ENCODE results near the gene NETO1.

NETO1 gene

GRCh38 chr18:72811047-72811446 is 56.7 kb downstream of the NETO1 start:
- TF ChIP-seq NFIC (IDR thresholded peaks at IDR 0.05): no peak
- TF ChIP-seq REST (IDR thresholded peaks at IDR 0.05; ENCODE audit: low read depth): no peak
- no peak for TF ChIP-seq TEAD4 (IDR thresholded peaks at IDR 0.05)
- TF ChIP-seq YY1 (IDR thresholded peaks at IDR 0.05; ENCODE audit: low read depth): no peak
- no peak for TF ChIP-seq CREB1 (IDR thresholded peaks at IDR 0.05; ENCODE audit: low read depth)
- TF ChIP-seq ZBTB7A (IDR thresholded peaks at IDR 0.05; ENCODE audit: low read depth): no peak
- no peak for TF ChIP-seq MAX (IDR thresholded peaks at IDR 0.05)
- TF ChIP-seq EP300 (IDR thresholded peaks at IDR 0.05; ENCODE audit: borderline replicate concordance): no peak
- no peak for TF ChIP-seq FOXM1 (IDR thresholded peaks at IDR 0.05; ENCODE audit: borderline replicate concordance, low read depth)
- TF ChIP-seq EGR1 (IDR thresholded peaks at IDR 0.05): no peak
- no peak for TF ChIP-seq USF1 (IDR thresholded peaks at IDR 0.05)
- TF ChIP-seq TCF12 (IDR thresholded peaks at IDR 0.05; ENCODE audit: low read depth): no peak
- no peak for TF ChIP-seq TAF1 (IDR thresholded peaks at IDR 0.05; ENCODE audit: low read depth)
- TF ChIP-seq RAD21 (IDR thresholded peaks at IDR 0.05; ENCODE audit: low read depth): no peak
- no peak for TF ChIP-seq CEBPB (IDR thresholded peaks at IDR 0.05)

- TF ChIP-seq EP300 (IDR thresholded peaks at IDR 0.05; ENCODE audit: borderline replicate concordance): no peak
- TF ChIP-seq NFIC (IDR thresholded peaks at IDR 0.05): no peak
These were observed 59.1 kb downstream of the NETO1 start for GRCh38 chr18:72808680-72809079.

GRCh38 chr18:72799106-72799505 is 68.7 kb downstream of the NETO1 start:
- TF ChIP-seq CREB1 (IDR thresholded peaks at IDR 0.05; ENCODE audit: low read depth): no peak

- TF ChIP-seq CREB1 (IDR thresholded peaks at IDR 0.05; ENCODE audit: low read depth) (no peak), RAD21 (IDR thresholded peaks at IDR 0.05; ENCODE audit: low read depth) (no peak), ZBTB7A (IDR thresholded peaks at IDR 0.05; ENCODE audit: low read depth) (no peak), TEAD4 (IDR thresholded peaks at IDR 0.05) (no peak), MAX (IDR thresholded peaks at IDR 0.05) (no peak), NFIC (IDR thresholded peaks at IDR 0.05) (no peak), TCF12 (IDR thresholded peaks at IDR 0.05; ENCODE audit: low read depth) (no peak), EP300 (IDR thresholded peaks at IDR 0.05; ENCODE audit: borderline replicate concordance) (no peak), EGR1 (IDR thresholded peaks at IDR 0.05) (no peak)
These were observed 84.3 kb downstream of the NETO1 start for GRCh38 chr18:72783530-72783929.

GRCh38 chr18:72774914-72775313 is 92.9 kb downstream of the NETO1 start:
- TF ChIP-seq TAF1 (IDR thresholded peaks at IDR 0.05; ENCODE audit: low read depth) (no peak), RAD21 (IDR thresholded peaks at IDR 0.05; ENCODE audit: low read depth) (no peak), FOXM1 (IDR thresholded peaks at IDR 0.05; ENCODE audit: borderline replicate concordance, low read depth) (no peak), YY1 (IDR thresholded peaks at IDR 0.05; ENCODE audit: low read depth) (no peak), EP300 (IDR thresholded peaks at IDR 0.05; ENCODE audit: borderline replicate concordance) (no peak), NFIC (IDR thresholded peaks at IDR 0.05) (no peak), MAX (IDR thresholded peaks at IDR 0.05) (no peak)

- TF ChIP-seq REST (IDR thresholded peaks at IDR 0.05; ENCODE audit: low read depth) (no peak), YY1 (IDR thresholded peaks at IDR 0.05; ENCODE audit: low read depth) (no peak), TEAD4 (IDR thresholded peaks at IDR 0.05) (no peak), TCF12 (IDR thresholded peaks at IDR 0.05; ENCODE audit: low read depth) (no peak), EP300 (IDR thresholded peaks at IDR 0.05; ENCODE audit: borderline replicate concordance) (no peak), NFIC (IDR thresholded peaks at IDR 0.05) (no peak), FOXM1 (IDR thresholded peaks at IDR 0.05; ENCODE audit: borderline replicate concordance, low read depth) (no peak), MAX (IDR thresholded peaks at IDR 0.05) (no peak), ZBTB7A (IDR thresholded peaks at IDR 0.05; ENCODE audit: low read depth) (no peak), RAD21 (IDR thresholded peaks at IDR 0.05; ENCODE audit: low read depth) (no peak), CREB1 (IDR thresholded peaks at IDR 0.05; ENCODE audit: low read depth) (no peak), TAF1 (IDR thresholded peaks at IDR 0.05; ENCODE audit: low read depth) (no peak), CEBPB (IDR thresholded peaks at IDR 0.05) (no peak), EGR1 (IDR thresholded peaks at IDR 0.05) (no peak), USF1 (IDR thresholded peaks at IDR 0.05) (no peak)
These were observed 94.9 kb downstream of the NETO1 start for GRCh38 chr18:72772916-72773315.

Data from Ishikawa (cell line).